Measurements from ENCODE around the gene PHF10.

- TF ChIP-seq EP300 (IDR thresholded peaks at IDR 0.05) = no peak
- TF ChIP-seq CTCF (IDR thresholded peaks at IDR 0.05) = no peak
Measured at GRCh38 chr6:169709293-169709692, 15.0 kb downstream of the PHF10 start.
